Measurements from ENCODE around the gene CHAT. TPM values are rescaled to one million over a fixed set of nuclear protein-coding genes. Genes with fewer than 3 reads are reported as not detected.

Gene CHAT
- total and polyA plus RNA-seq, 4 donors, result not detected

DNA sequence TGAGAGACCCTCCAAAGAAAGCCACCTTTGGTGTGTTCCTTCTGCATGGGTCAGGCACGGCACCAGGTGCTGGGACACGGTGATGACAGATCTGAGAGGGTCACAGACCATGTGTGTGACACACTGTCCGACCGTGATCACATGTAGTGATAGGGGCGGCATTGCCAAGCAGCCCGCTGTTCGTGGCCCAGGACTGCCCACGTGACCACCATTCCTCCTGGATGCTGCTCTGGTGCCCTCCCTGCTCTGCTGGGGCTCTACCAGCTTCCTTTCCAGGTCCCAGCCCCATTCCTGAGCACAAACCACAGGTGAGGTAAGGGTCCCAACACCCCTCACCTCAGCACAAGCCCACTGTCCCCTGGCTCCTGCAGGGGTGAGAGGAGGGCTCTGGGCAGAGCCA is 13.8 kb upstream of the CHAT start:
- no peaks in the 10 kb centered on the region for H3K4me1 ChIP-seq (ENCODE audit: control insufficient read depth in 5 of 5, insufficient read depth in 5 of 5, low read length in 5 of 5)
- no peaks in the 10 kb centered on the region for H3K36me3 ChIP-seq (ENCODE audit: control insufficient read depth in 4 of 4, insufficient read depth in 4 of 4, low read length in 4 of 4)
- TF ChIP-seq CTCF (IDR thresholded peaks at IDR 0.05; ENCODE audit: control extremely low read depth, extremely low read depth), result no peak
- no peak for ATAC-seq (ENCODE audit: insufficient read depth, low FRiP score)
- H3K9ac ChIP-seq (ENCODE audit: insufficient read depth in 1 of 2, low read length in 2 of 2), result no peak overlapping the region
- H3K27me3 ChIP-seq (ENCODE audit: control insufficient read depth in 3 of 3, insufficient read depth in 3 of 3, low read length in 2 of 3), result peaks cover 0 to 8% (median 0%) of the 10 kb centered on the region in 3 donors
- H3K4me3 ChIP-seq, result no peak overlapping the region
- DNase-seq, result no peak
- no peaks in the 10 kb centered on the region for H3K9me3 ChIP-seq (ENCODE audit: control insufficient read depth in 4 of 4, insufficient read depth in 3 of 4, low read length in 3 of 4)
- no peak overlapping the region for H3K27ac ChIP-seq (ENCODE audit: low read depth in 1 of 2, low read length in 1 of 2)
- WGBS, 2 donors, result 83 to 86% methylated on average over 8 of the region's 8 CpGs

DNA sequence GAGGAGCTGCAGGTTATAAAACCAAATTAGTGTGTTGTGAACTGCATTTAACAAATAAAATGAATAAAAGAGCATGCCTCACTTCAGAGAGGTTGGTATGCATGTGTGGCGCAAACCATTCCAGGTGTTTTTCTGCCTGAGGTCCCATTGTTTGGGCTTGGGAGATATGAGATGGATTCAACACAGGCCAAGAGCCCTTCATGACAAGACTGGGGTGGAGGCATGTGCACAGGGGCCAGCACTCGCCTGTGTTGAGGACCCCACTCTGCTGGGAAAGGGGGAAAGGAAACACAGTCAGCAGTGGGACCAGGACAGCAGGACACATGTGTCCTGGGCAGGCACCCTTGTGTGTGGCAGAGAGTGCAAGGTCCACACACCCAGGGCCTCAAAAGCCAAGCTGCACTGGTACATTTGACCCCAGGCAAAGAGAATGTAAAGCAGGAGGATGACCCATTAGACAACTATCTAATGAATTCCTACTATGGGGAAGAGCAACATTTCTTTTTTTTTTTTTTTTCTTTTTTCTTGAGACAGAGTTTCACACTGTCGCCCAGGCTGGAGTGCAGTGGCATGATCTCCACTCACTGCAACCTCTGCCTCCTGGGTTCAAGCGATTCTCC is 12.9 kb upstream of the CHAT start:
- Histone ChIP-seq H3K9me3 (ENCODE audit: control insufficient read depth in 4 of 4, insufficient read depth in 3 of 4, low read length in 3 of 4) (no peaks in the 10 kb centered on the region), H3K36me3 (ENCODE audit: control insufficient read depth in 4 of 4, insufficient read depth in 4 of 4, low read length in 4 of 4) (no peaks in the 10 kb centered on the region), H3K27me3 (ENCODE audit: control insufficient read depth in 3 of 3, insufficient read depth in 3 of 3, low read length in 2 of 3) (peaks cover 0 to 8% (median 0%) of the 10 kb centered on the region in 3 donors), H3K4me3 (no peak overlapping the region), H3K27ac (ENCODE audit: low read depth in 1 of 2, low read length in 1 of 2) (no peak overlapping the region), H3K9ac (ENCODE audit: insufficient read depth in 1 of 2, low read length in 2 of 2) (no peak overlapping the region), H3K4me1 (ENCODE audit: control insufficient read depth in 5 of 5, insufficient read depth in 5 of 5, low read length in 5 of 5) (no peaks in the 10 kb centered on the region)
- DNase-seq (no peak), ATAC-seq (ENCODE audit: insufficient read depth, low FRiP score) (no peak)
- TF ChIP-seq CTCF (IDR thresholded peaks at IDR 0.05; ENCODE audit: control extremely low read depth, extremely low read depth), result no peak
- WGBS, 2 donors, result 83 to 90% methylated on average over 4 of the region's 4 CpGs

DNA sequence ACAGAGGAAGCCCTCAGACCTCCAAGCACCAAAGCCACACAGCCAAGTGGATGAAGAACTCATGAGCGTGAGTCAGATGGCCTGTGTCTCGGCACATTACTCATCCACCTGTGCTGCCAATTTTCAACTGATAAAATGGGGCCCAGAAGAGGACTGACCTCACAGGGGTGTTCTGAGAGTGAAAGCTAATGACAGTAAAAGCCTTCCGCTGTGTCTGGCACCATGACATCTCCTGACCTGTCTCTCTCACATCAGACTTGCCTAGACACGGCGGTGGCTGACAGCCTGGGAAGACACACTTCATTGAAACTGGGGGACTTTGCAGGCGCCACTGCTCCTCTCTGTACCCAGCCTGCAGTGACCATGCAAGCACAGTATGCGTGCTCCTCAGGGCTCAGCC is 12.0 kb upstream of the CHAT start:
- Histone ChIP-seq H3K4me3 (no peak overlapping the region), H3K4me1 (ENCODE audit: control insufficient read depth in 5 of 5, insufficient read depth in 5 of 5, low read length in 5 of 5) (no peaks in the 10 kb centered on the region), H3K9ac (ENCODE audit: insufficient read depth in 1 of 2, low read length in 2 of 2) (no peak overlapping the region), H3K27ac (ENCODE audit: low read depth in 1 of 2, low read length in 1 of 2) (no peak overlapping the region), H3K36me3 (ENCODE audit: control insufficient read depth in 4 of 4, insufficient read depth in 4 of 4, low read length in 4 of 4) (no peaks in the 10 kb centered on the region), H3K27me3 (ENCODE audit: control insufficient read depth in 3 of 3, insufficient read depth in 3 of 3, low read length in 2 of 3) (peaks cover 0 to 8% (median 0%) of the 10 kb centered on the region in 3 donors), H3K9me3 (ENCODE audit: control insufficient read depth in 4 of 4, insufficient read depth in 3 of 4, low read length in 3 of 4) (no peaks in the 10 kb centered on the region)
- ATAC-seq (ENCODE audit: insufficient read depth, low FRiP score), result no peak
- TF ChIP-seq CTCF (IDR thresholded peaks at IDR 0.05; ENCODE audit: control extremely low read depth, extremely low read depth), result no peak
- 78 to 87% methylated on average over 7 of the region's 7 CpGs for WGBS, 2 donors
- no peak for DNase-seq

All from lung (tissue), 12 donors.